Measurements from ENCODE around the gene CES3.

CES3 gene

GRCh38 chr16:66961065-66961744 lies at the start of gene CES3:
Gene CES3, plus strand, starts transcription at chr16:66961266. Its CDS starts 42 bp downstream, at chr16:66961308.
- peak; percentile 24 for DNase-seq

GRCh38 chr16:66911801-66912200 lies 49.3 kb upstream of the CES3 start:
- no peak for DNase-seq

GRCh38 chr16:66913081-66913480 lies 48.0 kb upstream of the CES3 start:
- DNase-seq: no peak

GRCh38 chr16:66913711-66914110 lies 47.4 kb upstream of the CES3 start:
- no peak for DNase-seq

GRCh38 chr16:66914541-66914940 lies 46.5 kb upstream of the CES3 start:
- no peak for DNase-seq

- no peak for DNase-seq
Measured at GRCh38 chr16:66915041-66915440, 46.0 kb upstream of the CES3 start.

GRCh38 chr16:66916518-66916917 lies 44.5 kb upstream of the CES3 start:
- DNase-seq: no peak

- no peak for DNase-seq
Measured at GRCh38 chr16:66917741-66918140, 43.3 kb upstream of the CES3 start.

- no peak for DNase-seq
Measured at GRCh38 chr16:66918355-66918754, 42.7 kb upstream of the CES3 start.

GRCh38 chr16:66918803-66919568 lies 42.1 kb upstream of the CES3 start, which contains the start of gene CDH16:
Gene CDH16, minus strand, starts transcription at chr16:66918885. Its CDS starts 820 bp downstream, at chr16:66918065.
- no peak for DNase-seq

- no peak for DNase-seq
Measured at GRCh38 chr16:66919569-66920298, 41.3 kb upstream of the CES3 start.

GRCh38 chr16:66920299-66920590 lies 40.8 kb upstream of the CES3 start:
- no peak for DNase-seq

GRCh38 chr16:66920924-66921680 lies 40.0 kb upstream of the CES3 start:
- DNase-seq: no peak

GRCh38 chr16:66921729-66922450 lies 39.2 kb upstream of the CES3 start:
- DNase-seq: no peak

GRCh38 chr16:66923247-66923731 lies 37.8 kb upstream of the CES3 start:
- DNase-seq: no peak

GRCh38 chr16:66923866-66924265 lies 37.2 kb upstream of the CES3 start:
- DNase-seq: no peak

- DNase-seq: no peak
Measured at GRCh38 chr16:66924527-66925321, 36.3 kb upstream of the CES3 start.

GRCh38 chr16:66925322-66925840 lies 35.7 kb upstream of the CES3 start, which contains the start of gene RRAD:
Gene RRAD, minus strand, starts transcription at chr16:66925535. Its CDS starts 356 bp downstream, at chr16:66925179.
- no peak for DNase-seq

GRCh38 chr16:66926171-66926947 lies 34.7 kb upstream of the CES3 start:
- DNase-seq: no peak

- peak; percentile 60 for DNase-seq
Measured at GRCh38 chr16:66926961-66927436, 34.1 kb upstream of the CES3 start.
